Brain microvascular endothelial cell (primary cell): ENCODE results near the gene TPR.

Experiments
- DNase-seq: peaks from one replicate; pipeline ENCODE4 v3.0.0-alpha.2; 2020
- H3K27ac ChIP-seq: fragments of 250-450 bp; sonication (Bioruptor Pico); 2 replicates; pipeline ENCODE4 v1.5.1; 2020; ENCODE audit warnings: mild to moderate bottlenecking, moderate library complexity
- H3K27me3 ChIP-seq: fragments of 250-450 bp; sonication (Bioruptor Pico); replicated peaks from 2 replicates; pipeline ENCODE4 v1.5.1; 2020; ENCODE audit warnings: mild to moderate bottlenecking
- H3K36me3 ChIP-seq: fragments of 250-450 bp; sonication (Bioruptor Pico); replicated peaks from 2 replicates; pipeline ENCODE4 v1.5.1; 2020; ENCODE audit warnings: mild to moderate bottlenecking
- H3K4me3 ChIP-seq: 2 replicates; pipeline ENCODE4 v1.5.1; 2011; ENCODE audit warnings: low read depth, mild to moderate bottlenecking, control low read depth, low read length, moderate library complexity
- CTCF ChIP-seq: IDR thresholded peaks from 2 replicates; pipeline ENCODE4 v1.5.1; 2011; ENCODE audit warnings: low read depth, mild to moderate bottlenecking, moderate library complexity, low read length, control low read depth, inconsistent platforms; ENCODE audit errors: missing control alignments
- in situ Hi-C: cut with HindIII; loops from 2 replicates; pipeline ENCODE4 v1.10.0; 2017; ENCODE audit warnings: low sequenced_read_pairs, low pct_ligation_motif_present

TPR gene

GRCh38 chr1:186340772-186341171 is 34.3 kb downstream of the TPR start:
- H3K27me3 ChIP-seq, result no peaks in the 10 kb centered on the region
- peaks cover 69% of the 10 kb centered on the region for H3K36me3 ChIP-seq
- no peak for TF ChIP-seq CTCF
- DNase-seq, result no peak
- no peak overlapping the region for H3K27ac ChIP-seq
- H3K4me3 ChIP-seq, result no peak overlapping the region
- in situ Hi-C loops, result no loop called here

- no peak overlapping the region for H3K27ac ChIP-seq
- H3K27me3 ChIP-seq, result no peaks in the 10 kb centered on the region
- in situ Hi-C loops, result no loop called here
- no peak for TF ChIP-seq CTCF
- no peak for DNase-seq
- H3K36me3 ChIP-seq, result peaks cover 69% of the 10 kb centered on the region
- H3K4me3 ChIP-seq, result no peak overlapping the region
Observed at GRCh38 chr1:186337554-186337953, 37.5 kb downstream of the TPR start.

GRCh38 chr1:186330758-186331157 is 44.3 kb downstream of the TPR start:
- Histone ChIP-seq H3K27ac (no peak overlapping the region), H3K27me3 (no peaks in the 10 kb centered on the region), H3K4me3 (no peak overlapping the region), H3K36me3 (peaks cover 62% of the 10 kb centered on the region)
- in situ Hi-C loops, result no loop called here
- peak; percentile 44 for TF ChIP-seq CTCF
- peak; percentile 6 for DNase-seq

GRCh38 chr1:186327331-186327730 is 47.7 kb downstream of the TPR start:
- DNase-seq, result no peak
- H3K36me3 ChIP-seq, result peaks cover 48% of the 10 kb centered on the region
- TF ChIP-seq CTCF, result no peak
- no peak overlapping the region for H3K27ac ChIP-seq
- no peak overlapping the region for H3K4me3 ChIP-seq
- in situ Hi-C loops, result no loop called here
- H3K27me3 ChIP-seq, result no peaks in the 10 kb centered on the region

- Histone ChIP-seq H3K27ac (no peak overlapping the region), H3K27me3 (no peaks in the 10 kb centered on the region), H3K36me3 (peaks cover 50% of the 10 kb centered on the region), H3K4me3 (no peak overlapping the region)
- no peak for DNase-seq
- in situ Hi-C loops, result no loop called here
- TF ChIP-seq CTCF, result no peak
Observed at GRCh38 chr1:186326009-186326408, 49.0 kb downstream of the TPR start.

GRCh38 chr1:186325239-186325638 is 49.8 kb downstream of the TPR start:
- in situ Hi-C loops, result no loop called here
- TF ChIP-seq CTCF, result peak; percentile 68
- Histone ChIP-seq H3K27me3 (no peaks in the 10 kb centered on the region), H3K27ac (no peak overlapping the region), H3K4me3 (no peak overlapping the region), H3K36me3 (peaks cover 45% of the 10 kb centered on the region)
- peak; percentile 8 for DNase-seq
